AG10803 (cell line): ENCODE results near the gene ASIC2.

ENCODE experiments used
- DNase-seq: peaks from one replicate; pipeline ENCODE4 v3.0.0; 2010; ENCODE audit warnings: low read depth
- H3K4me3 ChIP-seq: 2 replicates; pipeline ENCODE4 v1.5.1; 2011; ENCODE audit warnings: mild to moderate bottlenecking, low read length, control low read depth
- TF ChIP-seq, protein P1 (sequence below): conservative IDR thresholded peaks from 2 replicates; pipeline ENCODE4 v1.5.1; 2011; ENCODE audit warnings: mild to moderate bottlenecking, low read length, control low read depth, inconsistent platforms

ASIC2 gene

DNA sequence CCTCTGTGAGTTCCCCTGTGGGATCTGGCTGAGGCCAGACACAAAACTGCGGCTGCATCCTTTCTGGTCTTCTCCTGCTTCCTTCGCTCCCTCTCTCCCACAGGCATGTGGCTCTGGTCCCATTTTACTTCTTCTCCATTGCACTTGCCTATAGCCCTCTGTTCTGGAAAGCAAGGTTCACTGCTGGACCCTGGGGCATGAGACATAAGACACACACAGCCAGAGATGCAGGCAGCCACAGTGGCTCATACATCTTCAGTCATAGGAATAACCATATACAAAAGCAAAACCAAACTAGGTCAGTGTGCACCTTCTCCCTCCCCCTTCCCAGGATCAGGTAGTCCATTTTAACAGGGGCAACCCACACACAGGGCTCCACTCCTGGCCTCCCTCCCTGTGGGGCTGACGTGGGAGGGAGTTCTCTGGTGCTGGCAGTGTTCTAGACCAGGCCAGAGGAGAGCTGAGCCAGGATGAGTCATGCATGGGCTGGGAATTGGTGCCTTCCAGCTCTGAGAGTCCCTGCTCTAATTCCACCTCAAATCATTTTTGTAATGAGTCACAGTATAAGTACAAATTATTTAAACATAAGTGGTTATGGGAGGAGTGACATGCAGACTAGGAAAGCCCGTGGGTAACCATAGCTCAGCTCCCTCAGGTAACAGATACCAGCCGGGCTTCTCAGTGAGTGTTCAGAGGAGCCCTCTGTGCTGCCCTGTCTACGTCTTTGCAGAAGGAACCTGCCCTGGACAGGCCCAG is 58.0 kb downstream of the ASIC2 start:
- peak; percentile 85 for DNase-seq
- TF ChIP-seq, protein P1, sequence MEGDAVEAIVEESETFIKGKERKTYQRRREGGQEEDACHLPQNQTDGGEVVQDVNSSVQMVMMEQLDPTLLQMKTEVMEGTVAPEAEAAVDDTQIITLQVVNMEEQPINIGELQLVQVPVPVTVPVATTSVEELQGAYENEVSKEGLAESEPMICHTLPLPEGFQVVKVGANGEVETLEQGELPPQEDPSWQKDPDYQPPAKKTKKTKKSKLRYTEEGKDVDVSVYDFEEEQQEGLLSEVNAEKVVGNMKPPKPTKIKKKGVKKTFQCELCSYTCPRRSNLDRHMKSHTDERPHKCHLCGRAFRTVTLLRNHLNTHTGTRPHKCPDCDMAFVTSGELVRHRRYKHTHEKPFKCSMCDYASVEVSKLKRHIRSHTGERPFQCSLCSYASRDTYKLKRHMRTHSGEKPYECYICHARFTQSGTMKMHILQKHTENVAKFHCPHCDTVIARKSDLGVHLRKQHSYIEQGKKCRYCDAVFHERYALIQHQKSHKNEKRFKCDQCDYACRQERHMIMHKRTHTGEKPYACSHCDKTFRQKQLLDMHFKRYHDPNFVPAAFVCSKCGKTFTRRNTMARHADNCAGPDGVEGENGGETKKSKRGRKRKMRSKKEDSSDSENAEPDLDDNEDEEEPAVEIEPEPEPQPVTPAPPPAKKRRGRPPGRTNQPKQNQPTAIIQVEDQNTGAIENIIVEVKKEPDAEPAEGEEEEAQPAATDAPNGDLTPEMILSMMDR: no peak
- H3K4me3 ChIP-seq: no peak overlapping the region

DNA sequence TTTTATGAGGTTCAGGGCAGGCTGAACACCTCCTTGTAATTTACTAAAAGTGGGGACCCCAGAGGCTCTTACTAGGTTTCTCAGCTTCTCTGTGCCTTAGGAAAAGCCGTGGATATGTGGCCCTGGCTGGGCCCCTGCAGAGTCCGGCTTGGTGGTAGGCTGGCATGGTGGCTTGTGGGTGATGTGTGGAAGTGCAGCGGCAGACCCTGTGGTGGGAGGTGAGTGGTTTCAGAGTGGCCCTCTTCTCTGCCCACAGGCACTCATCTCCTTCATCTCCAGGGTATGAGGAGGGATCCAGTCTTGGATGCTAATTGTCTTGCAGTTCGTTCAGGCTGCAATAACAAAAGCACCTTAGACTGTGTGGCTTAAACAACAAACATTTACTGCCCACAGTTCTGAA is 58.9 kb downstream of the ASIC2 start:
- no peak for DNase-seq
- H3K4me3 ChIP-seq: no peak overlapping the region
- TF ChIP-seq, protein P1: no peak

DNA sequence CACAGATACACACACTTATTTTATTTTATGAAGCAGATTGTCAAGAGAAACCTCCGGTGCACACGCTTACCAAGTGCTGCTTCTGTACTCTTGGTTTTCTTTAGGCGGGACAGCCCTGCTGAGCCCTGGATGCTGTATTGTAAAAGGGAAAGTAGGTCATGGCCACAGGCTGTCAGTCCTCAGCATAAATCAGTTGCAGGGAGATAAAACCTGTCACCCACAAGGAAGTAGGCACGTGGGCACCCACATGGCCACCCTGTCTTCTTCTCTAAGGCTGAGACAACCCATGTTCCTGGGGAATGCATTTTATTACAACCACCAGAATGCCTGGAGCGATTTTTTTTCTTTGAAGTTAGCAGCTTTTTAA is 59.3 kb downstream of the ASIC2 start:
- TF ChIP-seq, protein P1: no peak

GRCh38 chr17:33229499-33229898 is 63.6 kb downstream of the ASIC2 start:
- TF ChIP-seq, protein P1: no peak
- no peak overlapping the region for H3K4me3 ChIP-seq
- DNase-seq: no peak

More for the DNA sequence above, 59.3 kb downstream of the ASIC2 start:
- peak; percentile 13 for DNase-seq
- H3K4me3 ChIP-seq: no peak overlapping the region

DNA sequence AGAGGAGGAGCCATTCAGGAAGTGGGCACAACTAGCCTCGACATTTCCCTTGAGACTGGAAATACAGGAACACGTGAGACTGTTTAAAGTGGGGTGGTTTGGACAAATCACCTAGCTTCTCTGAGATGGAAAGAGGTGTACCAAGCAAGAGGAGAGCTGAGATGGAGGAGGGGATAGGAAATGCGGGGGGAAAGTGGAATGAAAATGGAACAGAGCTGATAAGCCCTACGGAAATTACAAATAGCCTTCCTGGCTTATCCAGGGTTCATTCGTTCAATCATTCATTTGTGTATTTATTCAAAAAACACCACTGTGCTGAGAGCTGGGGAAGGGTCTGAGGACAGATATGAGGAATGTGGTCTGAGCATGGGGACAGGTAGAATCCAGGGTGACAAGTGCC is 64.1 kb downstream of the ASIC2 start:
- TF ChIP-seq, protein P1: no peak
- no peak overlapping the region for H3K4me3 ChIP-seq
- no peak for DNase-seq

DNA sequence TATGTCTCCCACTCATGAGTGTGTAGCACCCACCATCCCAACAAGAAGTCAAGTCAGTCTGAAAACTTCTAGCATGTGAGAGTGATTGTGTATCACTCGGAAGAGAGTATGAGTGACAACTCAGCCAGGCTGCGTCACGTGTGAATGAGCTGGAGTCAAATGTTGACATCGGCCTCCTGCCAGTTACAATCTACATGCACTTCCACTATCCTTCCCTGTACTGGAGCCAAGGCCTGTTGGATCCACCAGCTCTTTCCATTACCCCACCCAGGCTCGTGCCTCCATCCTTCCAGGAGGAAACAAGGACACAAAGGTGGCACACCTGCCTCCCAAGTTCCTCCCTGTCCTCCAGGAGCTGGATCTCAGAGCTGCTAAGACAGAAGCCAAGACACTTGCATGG is 64.5 kb downstream of the ASIC2 start:
- no peak for DNase-seq
- H3K4me3 ChIP-seq: no peak overlapping the region
- TF ChIP-seq, protein P1: no peak

GRCh38 chr17:33227911-33228310 is 65.2 kb downstream of the ASIC2 start:
- no peak for DNase-seq
- TF ChIP-seq, protein P1: no peak
- H3K4me3 ChIP-seq: no peak overlapping the region
